Measurements from ENCODE around the gene NAIF1.

DNA sequence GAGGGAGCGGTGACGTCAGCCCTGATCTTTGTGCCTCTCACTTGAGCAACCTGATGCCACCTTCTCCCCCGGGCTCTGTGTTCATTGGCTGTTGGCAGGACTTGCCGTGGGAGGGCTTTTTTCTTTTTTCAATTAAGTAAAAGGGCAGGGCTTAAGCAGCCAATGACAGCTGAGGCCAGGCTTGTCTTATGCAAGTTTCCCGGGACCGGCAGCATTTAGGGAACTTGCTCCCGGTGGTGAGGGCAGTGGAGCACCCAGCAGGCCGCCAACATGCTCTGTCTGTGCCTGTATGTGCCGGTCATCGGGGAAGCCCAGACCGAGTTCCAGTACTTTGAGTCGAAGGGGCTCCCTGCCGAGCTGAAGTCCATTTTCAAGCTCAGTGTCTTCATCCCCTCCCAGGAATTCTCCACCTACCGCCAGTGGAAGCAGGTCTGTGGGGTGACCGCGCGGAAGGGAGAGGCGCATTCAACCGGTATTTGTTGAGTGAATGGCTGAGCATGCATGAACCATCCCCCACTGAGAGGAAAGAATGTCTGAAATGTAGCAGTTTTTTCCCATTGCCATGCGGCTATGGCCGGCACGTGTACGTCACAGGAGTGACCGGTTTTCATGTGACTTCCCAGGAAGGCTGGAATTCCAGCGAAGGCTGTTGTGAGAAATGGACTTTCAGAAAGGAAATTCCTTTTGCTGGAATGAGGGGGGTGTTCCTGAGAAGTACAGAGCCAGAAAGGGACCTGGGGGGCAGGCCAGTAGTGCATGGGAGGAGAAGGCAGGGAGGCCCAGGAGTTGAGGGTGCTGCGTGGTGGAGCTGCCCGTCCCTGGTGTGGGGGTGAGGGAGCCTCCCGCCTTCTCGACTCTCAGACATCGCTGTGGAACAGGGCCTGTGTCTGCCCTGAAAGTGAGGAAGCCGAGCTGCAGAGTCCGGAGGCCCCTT is 31.4 kb upstream of the NAIF1 start:
- TF ChIP-seq POLR2A (IDR thresholded peaks at IDR 0.05) = peak in 1 of 2 donors; percentile 44
- TF ChIP-seq, protein P1, sequence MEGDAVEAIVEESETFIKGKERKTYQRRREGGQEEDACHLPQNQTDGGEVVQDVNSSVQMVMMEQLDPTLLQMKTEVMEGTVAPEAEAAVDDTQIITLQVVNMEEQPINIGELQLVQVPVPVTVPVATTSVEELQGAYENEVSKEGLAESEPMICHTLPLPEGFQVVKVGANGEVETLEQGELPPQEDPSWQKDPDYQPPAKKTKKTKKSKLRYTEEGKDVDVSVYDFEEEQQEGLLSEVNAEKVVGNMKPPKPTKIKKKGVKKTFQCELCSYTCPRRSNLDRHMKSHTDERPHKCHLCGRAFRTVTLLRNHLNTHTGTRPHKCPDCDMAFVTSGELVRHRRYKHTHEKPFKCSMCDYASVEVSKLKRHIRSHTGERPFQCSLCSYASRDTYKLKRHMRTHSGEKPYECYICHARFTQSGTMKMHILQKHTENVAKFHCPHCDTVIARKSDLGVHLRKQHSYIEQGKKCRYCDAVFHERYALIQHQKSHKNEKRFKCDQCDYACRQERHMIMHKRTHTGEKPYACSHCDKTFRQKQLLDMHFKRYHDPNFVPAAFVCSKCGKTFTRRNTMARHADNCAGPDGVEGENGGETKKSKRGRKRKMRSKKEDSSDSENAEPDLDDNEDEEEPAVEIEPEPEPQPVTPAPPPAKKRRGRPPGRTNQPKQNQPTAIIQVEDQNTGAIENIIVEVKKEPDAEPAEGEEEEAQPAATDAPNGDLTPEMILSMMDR (IDR thresholded peaks at IDR 0.05) = no peak

Measured in lower leg skin (tissue), 3 donors.